Measurements from ENCODE around the gene GSTT4.

DNA sequence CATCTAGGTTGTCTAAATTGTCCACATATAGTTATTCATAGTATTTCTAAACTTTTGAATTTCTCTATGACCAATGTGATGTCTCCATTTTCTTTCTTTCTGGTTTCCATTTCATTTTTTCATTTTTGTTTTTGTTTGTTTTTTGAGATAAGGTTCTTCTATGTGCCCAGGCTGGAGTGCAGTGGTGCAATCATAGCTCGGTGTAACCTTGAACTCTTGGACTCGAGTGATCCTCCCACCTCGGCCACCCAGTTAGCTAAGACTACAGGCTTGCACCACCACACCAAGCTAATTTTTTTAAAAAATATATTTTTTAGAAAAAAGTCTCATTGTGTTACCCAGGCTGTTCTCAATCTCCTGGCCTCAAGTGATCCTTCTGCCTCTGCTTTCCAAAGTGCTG is 8.2 kb downstream of the GSTT4 start:
- TF ChIP-seq CTCF (conservative IDR thresholded peaks at IDR 0.05; ENCODE audit: low read depth, low read length) (no peak), EZH2 (IDR thresholded peaks at IDR 0.05; ENCODE audit: low read length, unreplicated experiment) (no peak)
